Esophagus mucosa (tissue), 1 donor: ENCODE data around the gene RASGRF2. TPM values are rescaled to one million over a fixed set of nuclear protein-coding genes. Genes with fewer than 3 reads are reported as not detected.

Source experiments
- ATAC-seq: fragments of 200-7000 bp; cut with Tn5 transposase; one replicate; pipeline ENCODE4 v1.9.1; 2020
- total RNA-seq: library from RNA; stranded (reverse); gene quantifications from one replicate; pipeline ENCODE4 v1.2.4, GENCODE V29; 2023
- donor health status: DM: yes; HTN: yes; CAD: no.

RASGRF2 gene
- total RNA-seq, 1 donor from 2014 or later = 1.1 TPM

DNA sequence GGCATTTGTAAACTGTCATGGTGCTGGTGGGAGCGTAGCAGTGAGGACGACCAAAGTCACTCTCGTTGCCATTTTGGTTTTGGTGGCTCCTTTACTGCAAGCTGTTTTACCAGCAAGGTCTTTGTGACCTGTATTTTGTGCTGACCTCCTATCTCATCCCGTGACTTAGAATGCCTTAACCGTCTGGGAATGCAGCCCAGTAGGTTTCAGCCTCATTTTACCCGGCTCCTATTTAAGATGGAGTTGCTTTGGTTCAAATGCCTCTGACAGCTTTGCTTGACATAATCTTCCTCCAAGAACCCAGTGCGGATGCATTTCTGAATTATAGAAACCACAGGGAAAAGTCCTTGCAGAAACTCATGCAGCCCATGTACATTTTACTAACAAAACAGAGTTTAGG, 3.9 kb upstream of the RASGRF2 start:
- ATAC-seq = no peak

DNA sequence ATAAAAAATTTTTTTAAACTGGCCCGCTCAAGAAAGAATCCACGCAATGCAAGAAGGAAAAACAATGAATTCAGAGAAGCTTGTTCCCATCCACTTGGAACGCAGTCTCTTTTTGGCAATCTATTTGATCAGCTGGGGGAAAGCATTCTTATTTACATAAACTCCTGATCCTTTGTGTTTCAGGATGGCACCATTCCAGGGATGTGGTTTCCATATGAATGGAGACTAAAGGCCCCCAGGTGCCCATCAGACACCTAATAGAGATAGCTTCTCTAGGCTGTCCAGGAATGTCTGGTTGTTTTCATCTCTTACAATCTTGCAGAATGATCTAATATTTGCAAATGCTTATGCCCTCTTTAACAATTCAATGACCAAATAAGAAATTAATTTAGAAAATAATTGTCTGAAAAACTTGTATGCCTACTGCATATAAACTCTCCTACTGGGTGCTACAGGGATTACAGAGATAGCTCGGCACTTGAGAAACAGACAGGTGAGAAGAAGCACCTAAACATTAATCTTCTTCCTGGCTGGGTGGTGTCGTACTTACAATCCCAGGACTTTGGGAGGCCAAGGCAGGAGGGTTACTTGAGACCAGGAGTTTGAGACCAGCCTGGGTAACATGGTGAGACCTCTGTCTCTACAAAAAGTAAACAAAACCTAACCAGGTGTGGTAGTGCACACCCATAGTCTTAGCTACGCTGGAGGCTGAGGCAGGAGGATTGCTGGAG, 3.0 kb upstream of the RASGRF2 start:
- ATAC-seq = no peak

DNA sequence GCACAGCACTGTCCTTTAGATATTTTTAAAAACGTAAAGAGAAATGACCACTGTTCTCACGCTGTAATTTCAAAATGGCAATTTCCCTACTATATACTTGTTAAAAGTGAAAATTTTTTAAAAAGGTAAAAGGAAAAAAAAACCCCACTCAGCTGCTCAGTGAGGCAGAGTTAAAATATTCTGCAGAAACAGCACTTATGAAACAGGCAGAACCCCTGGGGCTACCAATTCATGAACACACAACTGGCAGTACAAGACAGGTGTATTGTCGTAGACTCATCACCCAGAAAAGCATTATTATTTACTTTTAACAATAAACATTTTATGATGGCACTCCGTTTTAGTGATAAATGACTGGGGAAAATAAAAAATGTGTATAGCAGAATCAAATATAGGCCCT, 1.5 kb upstream of the RASGRF2 start:
- no peak for ATAC-seq

DNA sequence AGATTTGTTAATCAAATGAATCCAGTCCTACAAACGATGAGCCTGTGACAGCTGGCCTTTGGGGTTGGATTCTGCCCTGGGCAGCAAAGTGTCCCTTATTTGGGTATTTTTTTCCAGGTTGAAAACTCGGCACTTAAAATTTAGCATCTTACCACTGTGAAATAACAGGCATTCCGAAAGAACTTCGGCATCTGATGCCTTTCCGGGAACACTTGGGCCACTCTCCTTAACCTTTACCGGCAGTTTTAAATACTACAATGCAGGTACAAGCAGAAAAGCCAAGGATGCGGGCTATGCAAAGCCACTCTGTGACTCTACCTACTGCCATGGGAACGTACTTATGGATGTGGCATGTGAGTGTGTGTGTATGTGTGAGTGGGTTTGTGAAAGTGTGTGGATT, 1.0 kb upstream of the RASGRF2 start:
- no peak for ATAC-seq

DNA sequence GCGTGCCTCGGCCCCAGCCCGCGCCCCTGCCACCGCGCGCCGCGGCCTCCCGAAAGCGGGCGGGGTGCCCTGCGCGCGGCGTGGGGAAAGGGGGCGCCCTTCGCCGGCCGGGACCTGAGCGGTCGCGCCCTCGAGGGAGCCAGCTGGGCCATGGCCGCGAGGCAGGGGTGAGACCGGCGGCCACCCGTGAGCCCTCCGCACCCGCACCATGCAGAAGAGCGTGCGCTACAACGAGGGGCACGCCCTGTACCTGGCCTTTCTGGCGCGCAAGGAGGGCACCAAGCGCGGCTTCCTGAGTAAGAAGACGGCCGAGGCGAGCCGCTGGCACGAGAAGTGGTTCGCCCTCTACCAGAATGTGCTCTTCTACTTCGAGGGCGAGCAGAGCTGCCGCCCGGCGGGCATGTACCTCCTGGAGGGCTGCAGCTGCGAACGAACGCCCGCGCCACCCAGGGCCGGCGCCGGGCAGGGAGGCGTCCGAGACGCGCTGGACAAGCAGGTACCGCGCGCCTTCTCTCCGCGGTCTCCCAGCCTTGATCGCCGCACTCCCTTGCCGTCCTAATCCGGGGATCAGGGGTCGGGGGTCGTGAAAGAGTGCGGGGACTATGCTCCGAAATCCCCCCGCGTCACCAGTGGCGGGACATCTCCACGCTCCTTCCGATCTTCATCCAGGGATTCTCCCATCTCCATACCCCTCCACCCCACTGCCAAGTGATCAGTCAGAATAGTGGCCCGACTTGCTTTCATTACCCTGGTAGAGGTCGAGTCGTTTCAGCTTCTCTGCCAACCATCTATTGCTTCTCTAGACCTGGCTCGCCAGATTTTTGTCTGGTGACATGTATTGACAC, 590 bp downstream of the RASGRF2 start:
- peak; percentile 42 for ATAC-seq

DNA sequence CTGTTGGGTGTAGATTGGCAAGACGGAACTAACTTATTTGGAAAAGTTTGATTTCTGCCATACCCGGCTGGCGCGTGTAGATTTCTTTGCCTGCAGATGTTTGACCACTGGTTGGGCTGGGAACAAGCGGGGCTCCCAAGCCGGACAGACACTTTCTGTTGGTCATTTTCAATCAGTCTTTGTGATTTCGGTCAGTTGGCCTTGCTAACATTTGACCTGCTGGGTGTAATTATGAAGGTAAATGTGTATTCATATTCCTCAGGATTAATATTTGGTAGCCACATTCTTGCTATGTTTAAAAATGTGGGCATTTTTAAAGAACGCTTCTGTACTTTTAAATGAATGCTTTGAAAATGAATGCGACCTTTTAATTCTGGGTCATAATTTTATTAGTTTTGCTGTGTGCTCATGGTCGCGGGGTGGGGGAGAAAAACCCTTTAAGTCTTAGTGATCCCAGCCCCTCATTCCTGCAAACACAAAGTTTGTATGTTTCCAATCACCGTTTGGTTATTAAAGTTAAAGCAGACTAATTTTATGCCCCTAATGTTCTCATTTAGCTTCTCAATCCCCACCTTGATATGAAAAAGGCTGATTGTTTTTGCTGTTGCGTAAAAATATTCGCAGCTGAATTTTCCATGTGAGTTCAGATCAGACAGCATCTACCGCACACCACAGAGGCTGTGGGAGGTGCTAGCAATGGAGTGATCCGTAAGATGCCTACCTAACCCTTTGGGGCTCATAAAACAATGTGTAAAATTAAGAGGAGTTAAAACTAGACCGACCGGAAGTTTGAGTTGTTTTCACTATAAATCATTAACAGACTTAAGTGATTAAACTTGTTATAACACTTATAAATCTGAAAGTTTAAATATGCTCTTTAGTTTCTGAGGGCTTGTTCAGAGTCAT, 1.5 kb downstream of the RASGRF2 start:
- ATAC-seq = no peak

DNA sequence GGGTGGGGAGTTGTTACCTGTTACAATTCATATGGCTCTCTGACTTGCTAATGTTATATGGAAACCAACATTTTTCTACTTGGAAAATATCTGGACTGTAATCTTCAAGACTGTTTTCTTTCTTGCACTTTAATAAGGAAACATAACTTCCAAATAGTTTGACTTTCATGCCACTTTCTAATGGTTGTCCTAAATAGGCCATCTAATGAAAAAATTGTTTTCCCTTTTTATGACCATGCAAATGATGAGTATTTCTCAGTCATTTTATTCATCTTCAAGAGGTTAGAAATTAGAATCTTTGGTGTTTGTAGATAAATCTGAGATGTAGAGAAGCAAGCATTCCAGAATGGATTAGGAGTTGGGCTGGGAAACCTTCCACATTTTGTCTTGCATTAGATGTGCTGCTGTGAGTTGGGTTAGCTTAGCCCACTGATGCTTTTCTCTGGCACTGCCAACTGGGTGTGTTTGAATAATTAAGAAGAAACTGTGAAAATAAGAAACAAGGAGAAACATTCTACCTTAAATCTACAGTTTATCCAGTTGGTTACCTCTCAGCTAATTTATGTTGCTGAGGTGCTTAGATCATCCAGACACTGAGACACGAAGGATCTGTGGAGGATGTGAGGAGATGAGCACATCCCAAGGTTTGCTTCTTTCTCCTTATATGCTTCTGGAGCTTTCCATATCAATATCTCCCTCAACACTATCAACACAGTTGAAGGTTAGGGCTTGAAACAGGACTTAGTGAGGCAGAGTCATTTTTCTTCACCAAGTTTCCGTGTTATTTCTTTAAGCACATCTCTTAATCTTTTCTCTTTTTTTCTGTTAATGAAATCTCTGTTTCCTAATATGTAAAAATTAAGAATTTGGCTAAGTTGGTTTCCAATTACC, 2.7 kb downstream of the RASGRF2 start:
- no peak for ATAC-seq

DNA sequence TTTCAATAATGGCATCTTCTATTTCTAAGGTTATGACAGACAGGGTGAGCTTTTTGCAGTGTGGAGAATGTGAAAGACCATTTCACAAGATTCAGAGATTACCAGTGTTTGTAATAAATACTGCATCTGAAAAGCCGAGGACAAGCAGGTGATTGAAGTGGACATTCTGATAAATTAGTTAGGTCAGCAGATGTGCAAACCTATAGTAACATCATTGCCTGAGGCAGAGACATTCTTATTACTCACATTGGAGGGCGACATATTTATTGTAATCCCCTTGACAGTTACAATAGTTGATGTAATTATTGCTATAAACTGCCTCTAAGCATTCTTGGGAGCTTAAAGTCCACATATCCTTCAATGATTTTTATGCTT, 3.3 kb downstream of the RASGRF2 start:
- ATAC-seq = no peak

DNA sequence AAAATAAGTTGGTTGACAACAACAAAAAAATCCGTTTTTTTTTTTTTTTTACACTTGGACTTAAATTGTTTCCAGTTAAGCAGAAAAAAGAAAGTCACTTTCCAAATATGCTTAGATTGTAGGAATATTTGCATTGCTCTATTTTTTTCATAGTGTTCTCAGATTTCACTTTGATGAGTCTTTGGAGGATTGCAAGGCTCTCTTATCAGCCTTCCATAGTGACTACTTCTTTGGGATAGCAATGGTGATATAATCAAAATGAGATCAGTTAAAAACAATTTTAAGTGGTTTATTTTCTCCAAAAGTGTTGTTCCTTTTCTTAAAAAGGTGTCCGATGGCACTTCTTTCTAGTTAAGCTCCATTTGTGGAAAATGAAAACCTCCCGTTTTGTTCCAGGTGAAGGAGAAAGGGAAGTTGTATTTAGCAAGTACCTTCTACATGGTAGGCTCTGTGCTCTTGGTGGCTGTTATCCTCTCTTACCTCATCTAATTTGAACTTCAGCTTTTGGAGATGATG, 3.9 kb downstream of the RASGRF2 start:
- no peak for ATAC-seq

DNA sequence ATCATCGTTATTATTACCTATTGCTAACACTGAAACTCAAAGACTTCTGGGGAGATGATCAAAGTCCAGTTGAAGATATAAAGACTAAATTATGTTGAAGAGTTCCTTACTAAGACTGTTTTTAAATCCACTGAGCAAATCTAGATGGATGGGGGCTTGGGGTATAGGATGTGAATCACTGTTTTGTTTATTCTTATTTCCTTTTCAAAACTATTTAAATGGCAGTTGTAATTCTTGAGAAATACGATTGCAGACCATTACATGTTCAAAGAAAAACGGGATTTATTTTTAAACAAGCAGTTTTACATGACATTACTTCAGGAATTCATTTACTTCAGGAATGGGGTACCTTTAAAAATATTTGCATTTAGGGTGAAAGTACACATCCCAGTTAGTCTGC, 4.3 kb downstream of the RASGRF2 start:
- ATAC-seq = no peak

DNA sequence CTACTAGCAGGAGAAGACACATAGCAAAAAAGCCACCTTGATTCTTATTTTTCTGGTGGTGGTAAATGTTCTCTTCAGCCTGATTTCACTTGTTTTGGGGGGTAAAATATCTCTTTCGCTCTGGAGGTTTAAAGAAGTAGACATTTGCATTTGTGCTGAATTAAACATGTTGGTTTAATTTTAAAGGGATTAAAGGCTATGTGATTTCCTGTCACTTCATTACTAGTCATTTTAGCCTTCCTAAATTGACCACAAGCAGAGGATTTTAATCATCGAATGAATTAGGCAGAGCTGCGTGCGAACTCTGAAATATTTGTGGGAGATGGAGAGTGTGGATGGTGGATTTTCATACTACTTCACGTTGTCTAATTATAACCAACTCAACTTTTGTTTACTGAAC, 4.8 kb downstream of the RASGRF2 start:
- no peak for ATAC-seq

DNA sequence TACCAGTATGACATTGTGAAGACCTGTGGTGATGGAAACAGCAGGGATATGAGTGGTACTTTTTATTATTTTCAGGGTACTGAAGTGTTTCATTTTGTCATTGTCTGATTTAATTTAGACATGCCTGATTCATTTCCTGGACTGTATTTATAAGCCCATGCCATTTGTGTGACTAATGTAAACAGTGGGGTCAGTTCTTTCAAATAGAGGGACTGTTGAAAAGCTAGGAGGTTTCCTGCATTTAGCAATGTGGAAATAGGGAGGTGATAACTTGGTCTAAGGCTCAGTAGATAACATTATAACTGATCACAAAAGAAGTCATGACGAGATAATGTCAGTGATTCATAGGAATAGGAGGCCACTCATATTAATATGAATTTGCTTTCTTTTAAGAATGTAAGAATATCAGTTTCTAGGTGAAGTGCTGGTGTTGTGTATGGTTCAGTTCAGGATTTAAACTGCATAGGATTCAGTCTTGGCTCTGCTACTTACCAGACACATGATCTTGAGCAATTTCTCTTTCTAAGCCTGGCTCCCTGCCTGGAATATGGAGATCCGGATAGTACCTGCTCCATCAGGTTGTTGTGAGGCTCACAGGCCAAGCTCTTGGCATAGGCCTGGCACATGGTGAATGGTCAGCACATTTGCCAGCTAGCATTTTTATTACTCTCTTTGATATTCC, 7.5 kb downstream of the RASGRF2 start:
- ATAC-seq = peak; percentile 62

DNA sequence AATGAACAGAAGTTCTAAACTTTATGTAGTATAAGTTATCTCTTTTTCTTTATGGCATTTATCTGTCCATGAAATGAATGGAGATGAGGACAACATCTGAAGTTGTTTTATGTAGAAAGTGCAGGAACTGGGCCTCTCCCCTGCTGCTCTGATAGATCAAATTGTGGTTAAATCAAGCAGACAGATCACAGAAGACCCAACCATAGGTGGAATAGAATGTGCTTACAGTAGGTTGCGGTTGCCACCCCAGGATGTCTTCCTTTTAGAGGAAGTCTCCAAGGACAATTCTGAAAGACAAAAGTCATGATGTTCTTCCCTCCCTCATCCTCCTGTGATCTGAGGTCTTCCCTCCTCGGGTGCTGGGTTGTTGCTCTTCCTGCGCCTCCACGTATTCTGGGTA, 12.9 kb downstream of the RASGRF2 start:
- no peak for ATAC-seq

DNA sequence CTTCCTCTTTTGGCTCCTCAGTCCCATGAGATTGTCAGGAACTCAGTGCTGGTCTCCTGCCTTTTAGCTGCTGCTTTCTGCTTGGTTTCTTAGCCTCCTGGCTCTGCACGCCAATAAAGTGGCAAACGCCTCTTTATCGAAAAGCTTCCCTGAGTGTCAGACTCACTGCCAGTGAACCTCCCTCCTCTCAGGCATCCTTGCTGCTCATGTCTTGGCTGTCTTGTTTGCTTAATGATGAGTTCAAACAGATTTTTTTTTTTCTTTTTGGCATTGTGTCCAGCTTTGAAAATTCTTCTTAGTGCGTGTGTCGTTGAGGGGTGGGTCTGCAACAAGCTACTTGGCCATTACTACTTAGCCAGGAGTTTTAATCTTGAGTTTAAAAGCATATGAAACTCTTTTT, 14.9 kb downstream of the RASGRF2 start:
- ATAC-seq = no peak

DNA sequence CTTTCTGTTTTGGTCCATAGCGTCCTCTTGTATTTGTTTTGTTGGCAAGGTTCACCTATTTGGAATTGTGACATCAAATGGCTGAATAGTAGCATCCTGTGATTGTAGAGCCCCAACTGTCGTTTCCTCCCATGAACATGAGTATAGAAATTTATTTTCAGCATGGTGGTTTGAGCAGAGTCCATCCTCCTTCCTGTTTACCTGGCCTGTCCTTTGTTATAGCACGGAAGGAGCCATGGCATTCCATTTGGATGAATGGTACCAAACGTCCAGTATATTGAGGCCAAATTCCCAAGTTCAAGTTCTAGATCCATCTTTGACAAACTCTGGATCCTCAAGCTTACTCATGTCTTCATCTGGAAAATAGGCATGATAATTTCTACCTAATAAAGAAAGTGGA, 16.8 kb downstream of the RASGRF2 start:
- no peak for ATAC-seq

DNA sequence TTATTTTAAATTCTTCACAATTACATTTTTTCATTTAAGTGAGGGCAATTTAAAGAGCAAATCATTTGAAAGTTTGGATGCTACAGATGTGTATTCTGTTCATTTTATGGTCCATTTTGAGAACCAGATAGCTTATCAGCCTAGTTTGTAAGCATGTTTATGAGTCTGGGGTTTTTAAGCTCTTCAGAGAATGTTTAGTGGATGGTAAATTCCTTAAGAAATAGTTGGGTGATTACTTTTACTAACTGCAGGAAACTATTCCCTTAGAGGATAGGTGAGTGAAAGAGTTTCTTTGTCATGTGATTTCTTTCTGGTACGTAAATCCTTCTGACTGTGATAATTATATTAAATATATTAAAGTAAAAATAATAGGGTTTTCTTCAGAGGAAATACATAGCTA, 17.6 kb downstream of the RASGRF2 start:
- no peak for ATAC-seq

DNA sequence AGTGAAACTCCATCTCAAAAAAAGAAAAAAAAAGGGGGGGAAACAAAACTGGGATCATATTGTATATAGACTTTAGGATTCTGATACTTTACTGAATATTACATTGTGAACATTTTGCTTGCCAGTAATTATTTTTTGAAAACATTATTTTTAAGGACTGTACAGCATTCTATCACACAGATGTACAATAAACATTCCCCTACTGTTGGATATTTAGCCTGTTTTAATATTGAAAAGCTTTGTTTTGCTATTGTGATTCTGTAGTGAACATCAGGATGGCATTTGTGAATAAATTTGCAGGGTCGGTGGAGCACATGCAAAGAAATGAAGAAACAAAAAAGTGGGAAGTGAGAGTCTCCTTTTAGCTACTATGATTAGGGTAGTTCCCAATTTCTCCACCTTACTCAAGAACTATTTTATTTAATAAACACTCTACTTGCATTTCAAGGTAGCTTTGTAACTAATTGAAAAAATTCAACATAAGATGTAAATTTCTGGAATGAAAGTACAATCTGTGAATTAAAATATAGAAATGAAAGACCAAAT, 18.7 kb downstream of the RASGRF2 start:
- ATAC-seq = no peak

DNA sequence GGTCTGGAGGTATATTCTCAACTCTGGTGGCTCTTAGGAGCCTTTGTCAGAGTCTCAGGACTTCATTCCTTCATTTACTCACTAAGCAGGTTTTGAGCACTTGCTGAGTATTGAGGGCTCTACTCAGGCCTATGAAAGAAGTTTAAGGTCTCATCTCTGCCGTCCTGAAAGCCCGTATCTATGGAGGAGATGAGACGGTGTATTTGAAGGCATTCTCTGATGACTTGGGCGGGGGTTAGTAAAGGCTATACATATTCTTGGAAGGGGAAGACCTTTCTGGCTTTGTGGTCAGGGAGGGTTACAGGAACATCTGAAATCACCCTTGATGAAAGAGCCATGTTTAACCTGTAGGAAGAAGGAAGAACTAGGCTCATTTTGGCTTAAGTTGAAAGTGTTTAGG, 21.9 kb downstream of the RASGRF2 start:
- no peak for ATAC-seq

DNA sequence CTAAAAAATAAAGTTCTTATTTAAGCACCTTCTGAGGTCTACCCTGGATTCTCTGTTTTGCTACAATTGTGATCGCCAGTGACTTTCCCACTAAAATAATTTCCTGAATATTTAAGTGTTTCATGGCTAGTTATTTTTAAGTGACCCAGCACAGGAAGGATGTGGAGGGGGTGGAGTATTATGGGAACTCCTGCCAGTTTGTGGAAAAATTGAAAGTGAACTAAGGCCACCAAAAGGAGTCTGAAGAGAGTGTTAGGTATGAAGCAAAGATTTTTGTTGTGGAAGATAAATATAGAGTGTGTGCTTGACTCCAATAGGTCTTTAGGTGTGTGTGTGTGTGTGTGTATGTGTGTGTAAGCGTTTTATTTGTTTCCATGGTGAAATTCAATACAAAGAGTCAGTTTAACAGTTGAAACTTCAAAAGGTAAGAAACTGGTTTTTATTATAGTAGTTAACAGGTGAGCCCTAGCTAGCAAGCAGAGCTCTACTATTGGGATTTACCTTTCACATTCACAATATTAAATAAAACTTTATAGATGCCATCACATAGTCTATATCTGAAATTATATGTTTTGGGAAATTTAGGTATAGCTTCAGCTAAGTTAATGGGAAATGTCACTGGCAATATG, 25.6 kb downstream of the RASGRF2 start:
- ATAC-seq = no peak

DNA sequence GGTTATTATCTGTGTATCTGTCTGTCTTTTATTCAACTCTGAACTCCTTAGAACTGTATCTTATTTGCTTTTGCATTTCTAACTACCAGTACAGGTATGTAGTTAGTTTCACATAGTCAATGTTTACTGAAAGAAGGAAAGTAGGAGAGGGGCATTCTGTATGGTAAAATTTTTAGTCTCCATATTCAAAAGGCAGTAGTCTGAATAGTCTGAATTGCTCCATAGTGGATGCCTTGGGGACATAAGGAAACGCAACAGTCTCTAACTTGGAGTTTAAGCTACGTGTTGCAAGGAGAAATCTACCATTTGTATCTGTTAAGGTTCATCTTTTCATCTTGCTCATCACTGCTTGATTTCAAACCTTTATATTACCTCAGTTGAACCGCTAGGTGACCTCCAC, 26.2 kb downstream of the RASGRF2 start:
- no peak for ATAC-seq
